Stimulated activated CD8-positive, alpha-beta memory T cell treated with anti-CD3 and anti-CD28 coated beads, Interleukin-12 subunit alpha, Interleukin-12 subunit beta, amount 100 ng/mL, for 1 hour (primary cell): ENCODE data around the gene RBBP8.
"Not testable (repeated sequence)": the region's sequence is repeated elsewhere in the genome, so short reads cannot be mapped to it uniquely, and the experiment has no call there.

Experiments used
- DNase-seq: peaks from one replicate; pipeline ENCODE4 v3.0.0-alpha.2; 2020; ENCODE audit warnings: low read depth

The RBBP8 gene

DNA sequence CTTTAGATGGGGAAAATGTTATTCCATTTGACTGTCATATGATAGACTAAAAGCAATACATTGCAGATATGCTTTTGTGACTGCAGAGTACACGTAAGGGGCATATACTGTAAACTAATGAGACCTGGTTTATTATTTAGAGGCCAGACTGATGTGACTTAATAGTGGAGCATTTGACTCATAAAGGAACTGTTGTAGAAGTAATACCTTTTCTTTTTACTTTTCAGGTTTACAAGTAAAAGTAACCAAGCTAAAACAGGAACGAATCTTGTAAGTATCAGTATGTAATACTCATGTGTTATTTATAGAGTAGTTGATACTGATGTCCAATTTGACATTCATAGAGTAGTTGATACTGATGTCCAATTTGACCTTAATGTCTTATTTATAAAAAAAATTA lies 13.1 kb downstream of the RBBP8 start:
- no peak for DNase-seq

DNA sequence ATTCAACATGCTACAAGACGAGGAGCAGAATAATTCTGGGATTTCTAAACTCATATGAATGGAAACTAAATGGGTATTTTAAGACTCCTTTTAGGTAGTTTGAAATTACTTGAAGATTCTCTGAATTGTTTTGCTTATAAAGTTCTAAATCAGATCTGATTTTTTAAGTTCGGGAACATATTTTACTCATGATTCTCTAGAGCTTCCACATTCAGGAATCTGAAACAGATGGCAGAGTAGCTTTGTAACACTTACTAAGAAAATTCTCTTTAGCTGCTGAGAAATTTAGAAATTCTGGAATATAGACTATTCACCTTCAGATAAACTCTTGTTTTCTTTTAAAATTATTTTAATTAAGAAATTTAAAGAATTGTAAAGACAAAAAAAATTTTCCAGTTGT lies 13.7 kb downstream of the RBBP8 start:
- no peak for DNase-seq

GRCh38 chr18:22951823-22952222 lies 18.7 kb downstream of the RBBP8 start:
- DNase-seq, result no peak

GRCh38 chr18:22952525-22952924 lies 19.4 kb downstream of the RBBP8 start:
- no peak for DNase-seq

- DNase-seq, result not testable (repeated sequence)
These were observed 20.9 kb downstream of the RBBP8 start for GRCh38 chr18:22953982-22954381.

GRCh38 chr18:22956226-22956625 lies 23.1 kb downstream of the RBBP8 start:
- DNase-seq, result no peak

DNA sequence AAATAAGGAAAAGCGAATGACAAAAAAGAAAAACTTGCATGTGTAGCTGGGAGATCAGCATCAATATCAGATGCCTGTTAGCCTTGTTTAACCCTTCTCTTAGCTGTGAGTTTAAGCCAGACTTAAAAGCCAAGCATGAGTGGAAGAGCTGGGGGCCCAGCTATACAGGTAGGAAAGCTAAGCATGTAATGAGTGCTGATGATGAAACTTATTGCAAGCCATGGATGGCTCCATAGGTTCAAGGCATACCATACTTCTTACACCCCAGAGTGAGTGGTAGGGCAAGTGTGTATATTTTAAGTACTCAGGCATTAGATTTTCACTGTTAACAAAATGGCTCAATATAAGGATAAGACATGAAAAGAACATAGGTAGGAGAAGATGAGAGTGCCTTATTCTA lies 28.0 kb downstream of the RBBP8 start:
- DNase-seq, result no peak

DNA sequence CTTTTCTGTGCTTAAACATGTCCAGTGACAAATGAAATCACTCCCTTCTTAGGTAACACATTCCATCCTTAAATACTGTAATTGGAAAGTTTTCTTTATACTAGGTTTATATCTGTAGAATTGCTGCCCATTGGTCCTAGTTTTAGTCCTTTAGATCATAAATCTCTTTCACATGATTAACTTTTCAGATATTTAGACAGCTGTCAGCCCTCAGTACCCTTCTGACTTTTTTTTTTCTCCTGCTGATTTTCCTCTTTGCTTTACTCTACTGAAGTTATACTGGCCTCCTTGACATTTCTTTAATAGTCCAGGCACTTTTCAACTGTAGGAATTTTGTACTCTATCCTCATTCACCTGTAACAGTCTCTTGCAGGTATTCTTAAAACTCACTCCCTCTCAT lies 28.9 kb downstream of the RBBP8 start:
- DNase-seq, result no peak

DNA sequence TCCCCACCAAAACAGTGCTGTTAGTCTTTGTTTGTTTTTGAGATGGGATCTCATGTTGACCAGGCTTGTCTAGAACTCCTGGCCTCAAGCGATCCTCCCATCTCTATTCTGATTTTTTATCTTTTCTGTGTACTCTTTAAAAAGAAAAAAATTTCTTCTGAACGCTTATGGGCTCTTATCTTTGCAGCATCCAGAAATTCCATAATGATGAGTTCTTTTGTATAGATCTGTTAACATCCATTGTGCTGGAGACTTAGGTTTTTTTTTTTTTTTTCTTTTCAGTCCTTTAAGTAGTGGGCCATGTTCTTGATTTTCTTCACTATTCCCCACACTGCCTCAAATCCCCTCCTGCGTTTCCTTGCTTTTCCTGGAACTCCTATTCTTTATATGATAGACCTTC lies 31.0 kb downstream of the RBBP8 start:
- DNase-seq, result no peak

DNA sequence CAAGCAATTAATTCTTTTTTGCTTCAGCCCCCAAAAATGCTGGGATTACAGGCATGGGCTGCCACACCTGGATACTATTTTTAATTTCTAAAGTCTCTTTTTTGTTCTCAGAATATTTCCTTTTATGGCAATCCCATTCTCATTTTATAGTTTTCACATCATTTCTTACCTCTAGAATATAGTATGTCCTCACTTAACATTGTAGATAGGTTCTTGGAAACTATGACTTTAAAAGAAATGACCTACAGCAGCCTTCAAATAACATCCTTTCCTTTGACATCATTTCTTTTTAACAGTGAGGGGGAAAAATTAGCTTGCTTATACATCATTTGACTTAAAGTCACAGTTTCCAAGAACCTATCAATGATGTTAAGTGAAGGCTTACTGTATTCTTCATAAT lies 31.6 kb downstream of the RBBP8 start:
- no peak for DNase-seq

- no peak for DNase-seq
These were observed 37.9 kb downstream of the RBBP8 start for GRCh38 chr18:22971038-22971437.

DNA sequence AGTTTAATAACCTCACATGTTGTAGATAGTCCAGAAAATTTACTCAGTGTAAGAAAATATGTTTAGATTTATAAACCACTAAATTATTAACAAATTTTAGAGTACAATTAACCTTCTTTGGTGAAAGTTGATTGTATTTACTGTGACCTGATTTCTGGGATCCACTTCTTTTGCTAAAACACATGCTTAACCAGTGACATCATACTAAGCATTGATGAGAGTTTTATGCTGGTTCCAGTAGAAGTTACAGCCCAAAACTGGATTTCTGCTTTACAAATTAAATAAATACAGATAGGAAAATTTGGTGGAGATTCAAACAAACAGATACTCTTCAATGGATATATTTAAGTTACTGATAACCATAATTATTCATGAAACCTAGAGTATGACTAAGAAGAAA lies 40.9 kb downstream of the RBBP8 start:
- DNase-seq, result no peak

DNA sequence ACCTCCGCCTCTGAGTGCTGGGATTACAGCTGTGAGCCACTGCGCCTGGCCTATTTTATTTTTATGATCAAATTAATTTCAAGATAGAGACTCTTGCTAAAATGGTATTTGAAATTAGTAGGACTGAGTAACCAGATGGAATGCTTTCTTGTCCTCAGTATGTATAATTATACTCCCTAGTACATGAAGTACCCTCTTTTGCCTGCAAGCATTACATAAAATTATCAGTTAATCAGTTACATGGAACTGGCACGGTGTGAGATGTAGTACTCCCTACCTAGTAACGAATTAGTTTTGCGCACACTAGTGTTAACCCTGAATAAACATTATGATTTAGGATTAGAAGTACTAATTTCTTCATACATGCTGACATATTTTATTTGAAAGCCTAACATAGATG lies 41.6 kb downstream of the RBBP8 start:
- no peak for DNase-seq

GRCh38 chr18:22975508-22975907 lies 42.4 kb downstream of the RBBP8 start:
- DNase-seq, result no peak

DNA sequence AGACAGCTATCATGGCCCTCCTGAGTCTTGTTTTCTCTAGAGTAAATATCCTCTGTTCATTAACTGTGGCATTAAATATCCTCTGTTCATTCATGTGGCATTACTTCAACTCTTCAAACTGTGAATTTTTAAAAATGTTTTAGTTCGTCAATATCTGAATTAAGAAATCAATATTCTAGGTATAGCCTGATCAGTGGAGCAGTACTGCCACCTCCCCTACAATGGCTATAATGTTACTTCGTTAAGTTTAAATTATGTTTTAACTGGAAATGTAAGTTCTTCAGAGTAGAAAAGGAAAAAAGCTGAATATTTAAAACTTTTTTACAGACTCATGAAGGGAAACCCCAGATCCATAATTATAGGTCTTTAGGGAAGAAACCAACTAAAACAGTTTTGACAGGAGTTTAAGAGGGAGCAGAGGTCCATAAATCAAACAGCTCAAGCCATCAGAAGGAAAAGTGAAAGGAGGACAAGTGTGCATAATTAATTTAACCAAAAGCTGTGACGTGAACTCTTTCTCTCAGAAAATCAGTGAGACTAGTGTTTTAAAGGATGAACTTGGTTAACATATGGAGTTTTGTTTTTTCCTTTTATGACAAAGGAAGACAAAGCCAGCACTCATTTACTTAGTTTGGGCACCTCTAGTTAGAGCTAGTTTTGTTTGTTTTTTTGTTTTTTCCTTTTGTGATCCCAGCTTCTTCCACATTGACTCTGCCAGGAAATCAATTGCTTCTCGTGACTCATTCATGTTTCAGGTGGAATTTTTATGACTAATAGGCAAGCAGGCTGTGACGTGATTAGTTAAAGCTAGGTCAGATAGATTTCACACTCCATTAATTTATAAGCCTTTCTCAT lies 44.9 kb downstream of the RBBP8 start:
- DNase-seq, result no peak

DNA sequence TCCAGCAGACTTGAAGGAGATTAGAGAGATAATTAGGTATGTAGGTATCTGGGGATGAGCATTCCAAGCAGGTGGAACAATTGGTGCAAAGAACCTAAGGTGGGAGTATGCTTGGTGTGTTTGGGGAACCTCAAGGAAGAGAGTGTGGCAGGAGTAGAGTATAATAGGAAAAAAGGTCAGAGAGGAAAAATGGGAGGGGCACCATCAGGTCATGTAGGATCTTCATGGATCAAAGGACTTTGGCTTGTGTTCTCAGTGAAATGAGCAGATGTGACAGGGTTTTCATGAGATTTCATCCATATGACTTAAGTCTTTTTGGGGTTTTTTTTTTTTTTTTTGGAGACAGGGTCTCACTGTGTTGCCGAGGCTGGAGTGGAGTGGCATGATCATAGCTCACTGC lies 47.3 kb downstream of the RBBP8 start:
- no peak for DNase-seq

- DNase-seq, result no peak
These were observed 48.4 kb downstream of the RBBP8 start for GRCh38 chr18:22981274-22982133.

DNA sequence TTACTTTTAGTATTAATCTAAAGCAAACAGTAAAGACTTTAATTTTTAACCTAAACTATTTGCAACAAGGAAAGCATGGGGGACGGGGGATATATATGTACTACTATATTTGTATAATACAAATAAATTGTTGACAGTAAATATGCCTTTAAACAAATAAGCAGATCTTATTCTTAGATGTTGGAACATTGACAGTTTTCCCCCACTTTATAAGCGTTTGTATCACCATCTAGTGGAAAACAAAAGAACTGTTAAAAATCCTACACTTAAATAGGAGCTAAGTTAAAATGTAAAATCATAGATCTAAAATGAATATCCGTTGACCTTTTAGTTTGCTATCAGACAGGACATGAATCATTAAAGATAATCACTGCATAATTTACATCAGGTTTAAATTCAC lies 50.0 kb downstream of the RBBP8 start:
- no peak for DNase-seq

DNA sequence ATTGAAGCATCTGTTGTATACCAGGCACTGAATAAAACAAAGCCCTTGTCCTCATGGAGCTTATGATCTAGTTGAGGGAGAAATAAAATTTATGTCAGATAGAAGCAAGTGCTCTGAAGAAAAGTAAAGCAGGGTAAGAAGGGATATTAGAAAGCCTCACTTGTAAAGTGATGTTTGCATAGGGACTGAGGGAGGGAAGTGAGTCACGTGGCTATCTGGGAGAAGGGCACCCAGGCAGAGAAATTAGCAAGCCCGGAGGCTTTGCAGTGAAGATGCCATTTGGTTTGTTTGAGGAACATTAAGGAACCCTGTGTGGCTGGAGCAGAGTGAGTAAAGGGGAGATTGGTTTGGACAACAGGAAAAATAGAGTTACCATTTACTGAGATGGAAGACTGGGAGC lies 52.1 kb downstream of the RBBP8 start:
- DNase-seq, result no peak

DNA sequence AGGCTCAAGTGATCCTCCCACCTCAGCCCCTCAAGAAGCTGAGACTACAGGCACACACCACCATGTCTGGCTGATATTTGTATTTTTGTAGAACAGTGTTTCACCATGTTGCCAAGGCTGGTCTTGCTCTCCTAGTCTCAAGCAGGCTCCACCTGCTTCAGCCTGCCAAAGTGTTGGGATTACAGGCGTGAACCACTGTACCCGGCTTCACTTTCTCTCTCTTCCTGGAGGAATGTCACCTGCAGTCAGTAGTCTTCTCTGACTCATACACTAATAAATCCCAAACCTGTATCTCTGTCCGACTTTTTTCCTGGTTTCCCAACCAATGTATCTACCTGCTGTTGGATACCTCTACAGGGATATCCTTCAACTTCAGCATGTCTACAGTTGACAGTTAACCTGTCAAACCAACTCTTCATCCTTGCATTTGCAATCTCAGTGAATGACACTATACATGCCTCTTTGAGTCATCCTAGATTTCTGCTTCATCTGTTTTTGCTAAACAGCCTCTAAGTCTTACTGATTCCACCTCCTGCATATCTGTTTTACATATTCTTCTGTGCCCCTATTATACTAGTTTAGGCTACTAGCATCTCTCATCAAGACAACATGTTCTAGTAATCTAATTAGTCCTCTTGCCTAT lies 54.5 kb downstream of the RBBP8 start:
- DNase-seq, result no peak

GRCh38 chr18:22988208-22988607 lies 55.1 kb downstream of the RBBP8 start:
- DNase-seq, result no peak

GRCh38 chr18:22998344-22998743 lies 65.2 kb downstream of the RBBP8 start:
- DNase-seq, result no peak

DNA sequence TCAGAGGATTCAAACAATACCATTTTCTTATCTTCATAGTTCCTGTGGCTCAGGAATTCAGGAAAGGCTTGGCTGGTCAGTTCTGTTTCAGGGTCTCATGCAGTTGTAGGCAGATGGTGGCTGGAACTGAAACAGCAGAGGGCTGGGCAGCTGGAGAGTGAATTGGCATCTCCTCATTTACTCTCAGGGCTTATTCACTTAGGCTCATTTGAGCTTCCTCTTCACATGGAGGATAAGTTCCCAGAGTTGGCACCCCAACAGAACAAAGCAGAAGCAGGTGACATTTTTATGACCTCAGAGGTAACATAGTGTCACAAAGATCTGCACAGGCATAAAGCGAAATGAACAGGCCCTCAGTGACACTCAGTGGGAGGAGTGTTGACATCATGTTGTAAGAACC lies 66.1 kb downstream of the RBBP8 start:
- no peak for DNase-seq
